H9 (cell line): ENCODE results near the gene SREBF2. TPM values are rescaled to one million over a fixed set of nuclear protein-coding genes. Genes with fewer than 3 reads are reported as not detected.
A peak's percentile ranks its signal among the peaks of the same experiment; 100 is the strongest.

ENCODE experiments used
- DNase-seq: peaks from one replicate; pipeline ENCODE4 v3.0.0-alpha.2; 2017
- H2AFZ ChIP-seq: one replicate; pipeline ENCODE4 v1.6.1; 2013; ENCODE audit warnings: mild to moderate bottlenecking, low read length, control low read depth, moderate library complexity
- H2AK5ac ChIP-seq: 2 replicates; pipeline ENCODE4 v1.6.1; 2013; ENCODE audit warnings: low read length, control low read depth, mixed read lengths; ENCODE audit not compliant: insufficient read length
- H2BK120ac ChIP-seq: one replicate; pipeline ENCODE4 v1.6.1; 2013; ENCODE audit warnings: low read depth, mild to moderate bottlenecking, low read length, control low read depth, inconsistent platforms; ENCODE audit not compliant: poor library complexity, severe bottlenecking
- H2BK12ac ChIP-seq: 2 replicates; pipeline ENCODE4 v1.6.1; 2013; ENCODE audit warnings: low read length, control low read depth, mixed read lengths, low read depth; ENCODE audit not compliant: insufficient read length
- H2BK15ac ChIP-seq: 2 replicates; pipeline ENCODE4 v1.6.1; 2013; ENCODE audit warnings: low read depth, low read length, control low read depth
- H2BK20ac ChIP-seq: one replicate; pipeline ENCODE4 v1.6.1; 2013; ENCODE audit warnings: low read depth, mild to moderate bottlenecking, low read length, control low read depth, inconsistent platforms; ENCODE audit not compliant: poor library complexity, severe bottlenecking
- H2BK5ac ChIP-seq: 2 replicates; pipeline ENCODE4 v1.6.1; 2013; ENCODE audit warnings: low read length, control low read depth, mixed read lengths; ENCODE audit not compliant: insufficient read length
- H3K14ac ChIP-seq: 2 replicates; pipeline ENCODE4 v1.6.1; 2013; ENCODE audit warnings: low read length, control low read depth; ENCODE audit not compliant: insufficient read depth
- H3K18ac ChIP-seq: 2 replicates; pipeline ENCODE4 v1.6.1; 2013; ENCODE audit warnings: low read depth, mild to moderate bottlenecking, mixed read lengths, low read length, control low read depth; ENCODE audit not compliant: insufficient read length
- H3K23ac ChIP-seq: 2 replicates; pipeline ENCODE4 v1.6.1; 2013; ENCODE audit warnings: low read length, control low read depth, mixed read lengths, low read depth; ENCODE audit not compliant: insufficient read length
- H3K23me2 ChIP-seq: 2 replicates; pipeline ENCODE4 v1.6.1; 2013; ENCODE audit warnings: low read depth, mild to moderate bottlenecking, mixed read lengths, low read length, control low read depth; ENCODE audit not compliant: insufficient read length, poor library complexity, severe bottlenecking
- H3K27ac ChIP-seq: 2 replicates; pipeline ENCODE4 v1.5.1; 2013; ENCODE audit warnings: low read length, control low read depth, mixed read lengths, low read depth; ENCODE audit not compliant: insufficient read length
- H3K27me3 ChIP-seq: 2 replicates; pipeline ENCODE4 v1.6.1; 2013; ENCODE audit warnings: low read length, control low read depth, inconsistent platforms; ENCODE audit not compliant: insufficient read depth
- H3K4ac ChIP-seq: 2 replicates; pipeline ENCODE4 v1.6.1; 2013; ENCODE audit warnings: low read depth, mild to moderate bottlenecking, control low read depth, inconsistent platforms, low read length, moderate library complexity
- H3K4me1 ChIP-seq: 2 replicates; pipeline ENCODE4 v1.6.1; 2013; ENCODE audit warnings: low read length, control low read depth, inconsistent platforms; ENCODE audit not compliant: insufficient read depth
- H3K4me2 ChIP-seq: 2 replicates; pipeline ENCODE4 v1.6.1; 2013; ENCODE audit warnings: low read length, control low read depth, mixed read lengths; ENCODE audit not compliant: insufficient read length, insufficient read depth
- H3K56ac ChIP-seq: 2 replicates; pipeline ENCODE4 v1.6.1; 2013; ENCODE audit warnings: low read depth, mild to moderate bottlenecking, mixed read lengths, low read length, control low read depth; ENCODE audit not compliant: insufficient read length
- H3K79me1 ChIP-seq: 2 replicates; pipeline ENCODE4 v1.6.1; 2013; ENCODE audit warnings: low read depth, mild to moderate bottlenecking, moderate library complexity, low read length, control low read depth, inconsistent platforms; ENCODE audit not compliant: insufficient read depth, poor library complexity, severe bottlenecking
- H3K79me2 ChIP-seq: 2 replicates; pipeline ENCODE4 v1.6.1; 2013; ENCODE audit warnings: low read length, control low read depth, inconsistent platforms; ENCODE audit not compliant: insufficient read depth
- H3K9ac ChIP-seq: 2 replicates; pipeline ENCODE4 v1.6.1; 2013; ENCODE audit warnings: low read length, control low read depth, mixed read lengths; ENCODE audit not compliant: insufficient read length; ENCODE audit errors: extremely low read depth
- H3K9me3 ChIP-seq: one replicate; pipeline ENCODE4 v1.6.1; 2013; ENCODE audit warnings: low read depth, low read length, inconsistent platforms; ENCODE audit not compliant: control insufficient read depth
- H3T11ph ChIP-seq: one replicate; pipeline ENCODE4 v1.6.1; 2013; ENCODE audit warnings: mild to moderate bottlenecking, low read length, control low read depth, inconsistent platforms
- H4K20me1 ChIP-seq: one replicate; pipeline ENCODE4 v1.6.1; 2013; ENCODE audit not compliant: control insufficient read depth, insufficient read length, insufficient read depth
- H4K5ac ChIP-seq: 2 replicates; pipeline ENCODE4 v1.6.1; 2013; ENCODE audit warnings: low read depth, mild to moderate bottlenecking, mixed read lengths, low read length, control low read depth; ENCODE audit not compliant: insufficient read length
- H4K8ac ChIP-seq: replicated peaks from 2 replicates; pipeline ENCODE4 v1.6.1; 2013; ENCODE audit warnings: low read length, control low read depth, mixed read lengths, low read depth; ENCODE audit not compliant: insufficient read length
- H4K91ac ChIP-seq: 2 replicates; pipeline ENCODE4 v1.6.1; 2013; ENCODE audit warnings: low read depth, mild to moderate bottlenecking, moderate library complexity, mixed read lengths, low read length, control low read depth; ENCODE audit not compliant: insufficient read length
- H3K27ac Mint-ChIP-seq, 3 experiments: 2 replicates in 2 of 3; 3 replicates in 1 of 3; pipeline ENCODE4 v1.8.0; 2020 to 2021; ENCODE audit warnings: mixed read lengths in 3 of 3, mild to moderate bottlenecking in 1 of 3, moderate library complexity in 1 of 3
- H3K27me3 Mint-ChIP-seq: 2 replicates; pipeline ENCODE4 v1.8.0; 2021; ENCODE audit warnings: low read depth, mild to moderate bottlenecking, moderate library complexity, mixed read lengths
- H3K36me3 Mint-ChIP-seq, 3 experiments: 2 replicates in 2 of 3; 3 replicates in 1 of 3; pipeline ENCODE4 v1.8.0; 2020 to 2021; ENCODE audit warnings: low read depth in 3 of 3, mixed read lengths in 3 of 3; ENCODE audit not compliant: insufficient read depth in 1 of 3
- H3K4me1 Mint-ChIP-seq, 2 experiments: 2 replicates each; pipeline ENCODE4 v1.8.0; 2020; ENCODE audit warnings: mixed read lengths in 2 of 2
- H3K4me3 Mint-ChIP-seq, 2 experiments: 2 replicates in 1 of 2; 3 replicates in 1 of 2; pipeline ENCODE4 v1.8.0; 2020 to 2021; ENCODE audit warnings: mild to moderate bottlenecking in 2 of 2, mixed read lengths in 2 of 2, moderate library complexity in 1 of 2
- H3K9me3 Mint-ChIP-seq, 2 experiments: 2 replicates in 1 of 2; 3 replicates in 1 of 2; pipeline ENCODE4 v1.8.0; 2020; ENCODE audit warnings: mild to moderate bottlenecking in 2 of 2, mixed read lengths in 2 of 2, moderate library complexity in 1 of 2
- CTCF ChIP-seq: fragments of 200-600 bp; sonication (generic); conservative IDR thresholded peaks from 3 replicates; pipeline ENCODE4 v1.8.0; 2021; ENCODE audit warnings: antibody characterized with exemption, mild to moderate bottlenecking
- WGBS: extraction: QIAGEN DNeasy Blood & Tissue Kit; methylation state at CpG from one replicate; pipeline ENCODE4 v1.1.7; 2013; ENCODE audit warnings: missing lambda C conversion rate, low lambda C conversion rate, mixed read lengths; ENCODE audit not compliant: insufficient read length; ENCODE audit errors: extremely low coverage; 5-methylcytosine and 5-hydroxymethylcytosine counted together
- total RNA-seq: library from RNA; stranded (reverse); gene quantifications from 2 replicates; pipeline ENCODE4 v1.2.1, GENCODE V29; 2021

Gene SREBF2
- total RNA-seq, 1 experiment from 2014 or later: 146 TPM

- no peak overlapping the region for H4K5ac ChIP-seq
- no peaks in the 10 kb centered on the region for H3K23me2 ChIP-seq
- no peak overlapping the region for H3T11ph ChIP-seq
- H2BK12ac ChIP-seq: no peak overlapping the region
- no peaks in the 10 kb centered on the region for H3K79me2 ChIP-seq
- Mint-ChIP-seq H3K9me3 (no peaks in the 10 kb centered on the region; a peak in 2 of 5 replicates), H3K27ac (no peak overlapping the region), H3K27me3 (peaks cover 54% of the 10 kb centered on the region), H3K36me3 (peaks cover 7 to 24% (median 18%) of the 10 kb centered on the region in 3 experiments), H3K4me3 (peak overlapping the region in 1 of 2 experiments; percentile 60; a peak in 2 of 5 replicates), H3K4me1 (peaks cover 9 to 21% of the 10 kb centered on the region in 2 experiments)
- no peak overlapping the region for H3K23ac ChIP-seq
- H4K20me1 ChIP-seq: no peaks in the 10 kb centered on the region
- H3K56ac ChIP-seq: no peak overlapping the region
- no peak overlapping the region for H2BK20ac ChIP-seq
- no peak overlapping the region for H3K4me2 ChIP-seq
- H2BK15ac ChIP-seq: no peak overlapping the region
- WGBS: no CpG with 5 or more reads among the region's 55 CpGs
- peaks cover 35% of the 10 kb centered on the region for H3K27me3 ChIP-seq
- H3K27ac ChIP-seq: no peak overlapping the region
- peaks cover 2% of the 10 kb centered on the region; the same call in 1 of the 2 replicates for H3K4me1 ChIP-seq
- no peak overlapping the region for H3K14ac ChIP-seq
- no peak overlapping the region for H3K9ac ChIP-seq
- no peaks in the 10 kb centered on the region for H3K9me3 ChIP-seq
- H2AK5ac ChIP-seq: no peak overlapping the region
- no peak overlapping the region for H4K8ac ChIP-seq
- no peak overlapping the region for H4K91ac ChIP-seq
- no peak overlapping the region for H3K18ac ChIP-seq
- TF ChIP-seq CTCF: no peak
- no peak overlapping the region for H2BK5ac ChIP-seq
- H2BK120ac ChIP-seq: no peak overlapping the region
- H3K4ac ChIP-seq: no peak overlapping the region
- H2AFZ ChIP-seq: no peak overlapping the region
- no peaks in the 10 kb centered on the region for H3K79me1 ChIP-seq
- DNase-seq: peak; percentile 59
These were observed 76.6 kb downstream of the SREBF2 start for GRCh38 chr22:41909310-41910049.
